ENCODE results near the gene CREB5. TPM values are rescaled to one million over a fixed set of nuclear protein-coding genes. Genes with fewer than 3 reads are reported as not detected.

The CREB5 gene
- total and polyA plus RNA-seq, 2 of the 8 experiments (the other 6 are each of a cell fraction or from before 2014, with no cell fraction given): 2.4 to 2.7 TPM

- Histone ChIP-seq H3K4ac (replicated peaks; ENCODE audit: insufficient read length, low read depth, low read length) (no peak overlapping the region), H3K4me2 (ENCODE audit: insufficient read depth in 1 of 2, low read depth in 2 of 2, low read length in 2 of 2) (no peak overlapping the region), H3K9me3 (ENCODE audit: insufficient read depth in 2 of 2, low read depth in 1 of 2, low read length in 1 of 2) (no peaks in the 10 kb centered on the region), H3K79me1 (ENCODE audit: low read depth, low read length) (no peaks in the 10 kb centered on the region), H2BK15ac (ENCODE audit: low read length) (no peak overlapping the region), H2BK5ac (ENCODE audit: low read depth, low read length) (no peak overlapping the region), H4K5ac (ENCODE audit: insufficient read length, low read depth, low read length) (no peak overlapping the region), H2AFZ (ENCODE audit: low read length) (no peak overlapping the region), H3K36me3 (ENCODE audit: control insufficient read depth in 2 of 4, insufficient read depth in 4 of 4, low read length in 3 of 4) (no peaks in the 10 kb centered on the region), H2BK12ac (ENCODE audit: low read depth, low read length) (no peak overlapping the region), H3K18ac (ENCODE audit: extremely low read depth, low read length) (no peak overlapping the region), H2BK20ac (ENCODE audit: low read length) (no peak overlapping the region), H2BK120ac (replicated peaks; ENCODE audit: low read depth, low read length) (no peak overlapping the region), H3K9ac (replicated peaks in 1 of 4; ENCODE audit: extremely low read depth in 1 of 4, low read depth in 3 of 4, low read length in 3 of 4) (no peak overlapping the region), H2AK5ac (ENCODE audit: low read depth, low read length) (no peak overlapping the region), H3K56ac (replicated peaks; ENCODE audit: insufficient read length, low read depth, low read length) (no peak overlapping the region), H3K23me2 (ENCODE audit: low read depth, low read length) (no peaks in the 10 kb centered on the region), H4K8ac (ENCODE audit: extremely low read depth, insufficient read depth, low read length) (no peak overlapping the region), H3K27me3 (replicated peaks in 1 of 4; ENCODE audit: control insufficient read depth in 3 of 4, extremely low read depth in 1 of 4, insufficient read depth in 3 of 4, low read length in 3 of 4) (no peaks in the 10 kb centered on the region), H3K4me1 (replicated peaks in 1 of 4; ENCODE audit: control insufficient read depth in 3 of 4, insufficient read depth in 4 of 4, low read length in 3 of 4) (no peaks in the 10 kb centered on the region), H3K23ac (ENCODE audit: insufficient read length) (no peak overlapping the region), H4K91ac (replicated peaks; ENCODE audit: insufficient read length, low read length) (no peak overlapping the region), H3K14ac (ENCODE audit: insufficient read length) (no peak overlapping the region), H3K79me2 (ENCODE audit: control insufficient read depth in 1 of 2, insufficient read depth in 2 of 2, low read length in 2 of 2) (no peaks in the 10 kb centered on the region), H3K4me3 (ENCODE audit: extremely low read depth in 1 of 4, insufficient read depth in 2 of 4, low read depth in 3 of 4, low read length in 4 of 4) (no peak overlapping the region), H3K27ac (ENCODE audit: low read depth, low read length) (no peak overlapping the region), H4K20me1 (replicated peaks in 1 of 2; ENCODE audit: control insufficient read depth in 1 of 2, insufficient read depth in 2 of 2, low read length in 2 of 2) (no peaks in the 10 kb centered on the region)
- FAIRE-seq: no peak
- ChIA-PET CTCF (ENCODE audit: partially characterized antibody) (interaction anchor here (0.7 to 1.3 kb wide), 2 partner anchors 25 to 64 kb away, joined by 3 read pairs; no protein-coding TSS in a partner anchor), POLR2A (ENCODE audit: partially characterized antibody) (no interaction called here)
- TF ChIP-seq CBX5 (IDR thresholded peaks at IDR 0.05; ENCODE audit: low read depth, low read length) (no peak), SP2 (IDR thresholded peaks at IDR 0.05; ENCODE audit: low read length) (no peak), RNF2 (IDR thresholded peaks at IDR 0.05; ENCODE audit: borderline replicate concordance, low read depth, low read length, missing control alignments, poor library complexity, severe bottlenecking) (no peak), SIRT6 (IDR thresholded peaks at IDR 0.05; ENCODE audit: low read length) (no peak), SRF (IDR thresholded peaks at IDR 0.05; ENCODE audit: low read depth, low read length) (no peak), TCF12 (IDR thresholded peaks at IDR 0.05; ENCODE audit: low read depth, low read length) (no peak), CTBP2 (IDR thresholded peaks at IDR 0.05; ENCODE audit: borderline replicate concordance, insufficient read depth, insufficient read length, low read length) (no peak), NANOG (IDR thresholded peaks at IDR 0.05; ENCODE audit: insufficient read depth, low read depth, low read length, poor library complexity, severe bottlenecking) (no peak), CREB1 (IDR thresholded peaks at IDR 0.05) (no peak), GABPA (IDR thresholded peaks at IDR 0.05; ENCODE audit: borderline replicate concordance, insufficient read depth, low read length) (no peak), SAP30 (IDR thresholded peaks at IDR 0.05; ENCODE audit: insufficient read depth, insufficient replicate concordance, low read length) (no peak)
- no peak for DNase-seq (ENCODE audit: low read depth in 1 of 2, low spot score in 2 of 2)
- WGBS, 2 experiments (ENCODE audit: extremely low coverage in 1 of 2, insufficient coverage in 1 of 2, insufficient read length in 1 of 2, insufficient replicate concordance in 2 of 2, low coverage in 1 of 2, low lambda C conversion rate in 2 of 2, missing lambda C conversion rate in 1 of 2): 87% methylated on average over 9 of the region's 9 CpGs; no CpG with 5 or more reads in 1 of the 2 experiments
Measured at GRCh38 chr7:28718055-28718481, 305.8 kb downstream of the CREB5 start.
